PC-3 (cell line): ENCODE data around the gene ZNF701.

ENCODE experiments used
- CTCF ChIP-seq: fragments of 300-600 bp; sonication (generic); conservative IDR thresholded peaks from 2 replicates; pipeline ENCODE4 v1.5.1; 2017; ENCODE audit warnings: antibody characterized with exemption, low read depth, mild to moderate bottlenecking, low read length
- EZH2 ChIP-seq: fragments of 300-600 bp; sonication (generic); IDR thresholded peaks from one replicate; pipeline ENCODE4 v1.6.1; 2017; ENCODE audit warnings: antibody characterized with exemption, mild to moderate bottlenecking, low read length; ENCODE audit not compliant: unreplicated experiment
- EZH2phosphoT487 ChIP-seq: fragments of 300-600 bp; sonication (generic); IDR thresholded peaks from 2 replicates; pipeline ENCODE4 v1.6.1; 2018; ENCODE audit warnings: mild to moderate bottlenecking, antibody characterized with exemption, low read length, borderline replicate concordance

- no peak for TF ChIP-seq CTCF
- TF ChIP-seq EZH2, result no peak
- no peak for TF ChIP-seq EZH2phosphoT487
Measured at GRCh38 chr19:52567921-52568320, 2.2 kb upstream of the ZNF701 start.
